SIG-M5 (cell line): ENCODE results near the gene ATP10A.
"Not testable (repeated sequence)": the region's sequence is repeated elsewhere in the genome, so short reads cannot be mapped to it uniquely, and the experiment has no call there.

ENCODE experiments used
- DNase-seq: peaks from one replicate; lab custom pipeline; 2025; lab: John Stamatoyannopoulos, UW

The ATP10A gene

GRCh38 chr15:25649390-25649789, 213.7 kb downstream of the ATP10A start:
- no peak for DNase-seq

GRCh38 chr15:25643120-25643519, 220.0 kb downstream of the ATP10A start:
- no peak for DNase-seq

DNA sequence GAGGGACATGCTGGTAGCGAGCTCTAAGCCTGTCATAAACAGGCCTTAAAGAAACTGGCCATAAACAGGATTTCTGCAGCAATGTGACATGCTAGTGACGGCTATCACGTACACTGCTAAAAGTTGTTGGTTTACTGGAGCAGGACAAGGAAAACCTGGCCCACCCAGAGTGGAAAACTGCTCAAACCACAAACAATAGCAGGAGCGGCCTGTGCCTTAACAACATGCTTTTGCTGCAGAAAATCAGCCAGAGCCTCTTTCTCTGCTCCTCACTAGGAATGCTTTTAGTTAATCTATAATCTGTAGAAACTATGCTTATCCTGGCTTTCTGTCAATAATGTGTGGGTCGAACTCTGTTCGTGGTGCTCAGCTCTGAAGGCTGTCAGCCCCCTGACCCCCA, 221.4 kb downstream of the ATP10A start:
- DNase-seq: no peak

DNA sequence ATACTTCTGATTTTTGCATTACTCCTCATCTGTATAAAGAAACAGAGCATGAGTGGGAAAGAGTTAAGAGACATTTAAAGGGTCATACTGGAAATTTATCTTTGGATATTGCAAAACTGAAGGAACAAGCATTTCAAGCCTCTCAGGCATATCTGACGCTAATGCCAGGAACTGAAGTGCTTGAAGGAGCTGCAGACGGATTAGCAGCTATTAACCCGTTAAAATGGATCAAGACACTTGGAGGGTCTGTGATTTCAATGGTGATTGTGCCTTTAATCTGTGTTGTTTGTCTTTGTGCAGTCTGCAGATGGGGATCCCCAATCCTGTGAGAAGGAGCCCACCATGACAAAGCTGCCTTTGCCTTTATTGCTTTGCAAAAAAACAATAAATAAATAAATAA, 221.8 kb downstream of the ATP10A start:
- no peak for DNase-seq

GRCh38 chr15:25640959-25641358, 222.2 kb downstream of the ATP10A start:
- DNase-seq: not testable (repeated sequence)

GRCh38 chr15:25640381-25640780, 222.7 kb downstream of the ATP10A start:
- DNase-seq: no peak

DNA sequence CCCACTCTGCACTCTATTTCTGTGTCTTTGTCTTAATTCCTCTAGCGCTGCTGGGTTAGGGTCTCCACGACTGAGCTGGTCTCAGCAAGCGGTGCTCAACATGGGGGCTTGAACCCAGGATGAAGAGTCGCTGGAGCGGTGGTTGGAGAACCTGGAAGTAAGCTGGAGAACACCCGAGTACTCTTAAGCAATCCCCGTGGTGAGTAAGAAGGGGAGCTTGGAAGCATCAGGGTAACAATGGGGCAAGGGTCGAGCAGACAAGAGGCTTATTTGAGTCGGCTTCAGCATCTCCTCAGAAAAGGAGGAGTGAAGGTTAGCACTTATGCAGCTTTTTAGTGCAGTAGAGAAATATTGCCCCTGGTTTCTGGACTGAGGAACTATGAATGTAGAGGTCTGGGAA, 226.6 kb downstream of the ATP10A start:
- DNase-seq: not testable (repeated sequence)

- DNase-seq: no peak
Observed at GRCh38 chr15:25635191-25635590, 227.9 kb downstream of the ATP10A start.

DNA sequence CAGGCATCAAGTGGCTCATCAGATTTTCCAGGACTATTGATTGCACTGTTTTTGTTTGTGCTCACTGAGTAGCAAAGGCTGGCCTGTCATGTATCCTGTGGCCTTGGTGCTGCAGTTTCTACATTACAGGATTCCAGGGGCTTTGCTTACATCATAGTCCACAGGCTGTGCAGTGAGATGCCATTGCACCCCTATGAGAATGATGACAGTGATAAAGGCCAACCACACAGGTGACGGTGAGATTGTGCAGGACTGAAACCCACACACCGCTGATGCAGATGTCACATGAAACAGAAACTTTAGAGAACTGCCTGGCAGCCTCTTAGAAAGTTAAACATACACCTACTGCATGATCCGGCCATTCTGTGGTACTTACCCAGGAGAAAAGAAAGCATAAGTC, 229.3 kb downstream of the ATP10A start:
- DNase-seq: no peak

DNA sequence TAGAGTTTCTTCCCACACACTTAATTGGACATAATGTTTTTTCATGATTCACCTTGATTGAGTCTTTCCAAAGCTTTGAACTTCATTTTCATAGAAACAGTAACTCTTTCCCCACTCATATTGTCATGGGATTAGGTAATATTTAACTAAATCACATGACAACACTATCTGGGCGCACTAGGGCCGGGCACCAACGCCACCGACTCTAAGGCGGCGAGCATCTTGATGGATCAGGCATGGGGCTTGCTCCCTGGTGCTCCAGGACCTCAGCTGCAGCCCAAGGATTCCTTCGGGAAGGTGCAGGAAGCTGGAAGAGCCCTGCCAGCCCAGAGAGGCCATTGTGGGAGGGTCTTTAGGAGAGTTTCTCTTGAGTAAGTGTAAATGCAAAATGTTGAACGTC, 231.2 kb downstream of the ATP10A start:
- no peak for DNase-seq
